Brain microvascular endothelial cell (primary cell): ENCODE data around the gene MYPN.
"Not testable (repeated sequence)": the region's sequence is repeated elsewhere in the genome, so short reads cannot be mapped to it uniquely, and the experiment has no call there.

Experiments used
- DNase-seq: peaks from one replicate; pipeline ENCODE4 v3.0.0-alpha.2; 2020
- H3K27ac ChIP-seq: fragments of 250-450 bp; sonication (Bioruptor Pico); 2 replicates; pipeline ENCODE4 v1.5.1; 2020; ENCODE audit warnings: mild to moderate bottlenecking, moderate library complexity
- H3K27me3 ChIP-seq: fragments of 250-450 bp; sonication (Bioruptor Pico); replicated peaks from 2 replicates; pipeline ENCODE4 v1.5.1; 2020; ENCODE audit warnings: mild to moderate bottlenecking
- H3K36me3 ChIP-seq: fragments of 250-450 bp; sonication (Bioruptor Pico); replicated peaks from 2 replicates; pipeline ENCODE4 v1.5.1; 2020; ENCODE audit warnings: mild to moderate bottlenecking
- H3K4me3 ChIP-seq: 2 replicates; pipeline ENCODE4 v1.5.1; 2011; ENCODE audit warnings: low read depth, mild to moderate bottlenecking, control low read depth, low read length, moderate library complexity
- in situ Hi-C: cut with HindIII; loops from 2 replicates; pipeline ENCODE4 v1.10.0; 2017; ENCODE audit warnings: low sequenced_read_pairs, low pct_ligation_motif_present
- TF ChIP-seq, protein P1 (sequence below): IDR thresholded peaks from 2 replicates; pipeline ENCODE4 v1.5.1; 2011; ENCODE audit warnings: low read depth, mild to moderate bottlenecking, moderate library complexity, low read length, control low read depth, inconsistent platforms; ENCODE audit errors: missing control alignments

Gene MYPN

GRCh38 chr10:68074775-68075549, 34.3 kb upstream of the MYPN start, which contains the start of gene HERC4:
Gene HERC4 (minus strand): TSS chr10:68075283. CDS start chr10:68073108, 2,175 bp downstream.
- peak; percentile 92 for DNase-seq
- peaks cover 3% of the 10 kb centered on the region for H3K36me3 ChIP-seq
- H3K27me3 ChIP-seq = no peaks in the 10 kb centered on the region
- TF ChIP-seq, protein P1, sequence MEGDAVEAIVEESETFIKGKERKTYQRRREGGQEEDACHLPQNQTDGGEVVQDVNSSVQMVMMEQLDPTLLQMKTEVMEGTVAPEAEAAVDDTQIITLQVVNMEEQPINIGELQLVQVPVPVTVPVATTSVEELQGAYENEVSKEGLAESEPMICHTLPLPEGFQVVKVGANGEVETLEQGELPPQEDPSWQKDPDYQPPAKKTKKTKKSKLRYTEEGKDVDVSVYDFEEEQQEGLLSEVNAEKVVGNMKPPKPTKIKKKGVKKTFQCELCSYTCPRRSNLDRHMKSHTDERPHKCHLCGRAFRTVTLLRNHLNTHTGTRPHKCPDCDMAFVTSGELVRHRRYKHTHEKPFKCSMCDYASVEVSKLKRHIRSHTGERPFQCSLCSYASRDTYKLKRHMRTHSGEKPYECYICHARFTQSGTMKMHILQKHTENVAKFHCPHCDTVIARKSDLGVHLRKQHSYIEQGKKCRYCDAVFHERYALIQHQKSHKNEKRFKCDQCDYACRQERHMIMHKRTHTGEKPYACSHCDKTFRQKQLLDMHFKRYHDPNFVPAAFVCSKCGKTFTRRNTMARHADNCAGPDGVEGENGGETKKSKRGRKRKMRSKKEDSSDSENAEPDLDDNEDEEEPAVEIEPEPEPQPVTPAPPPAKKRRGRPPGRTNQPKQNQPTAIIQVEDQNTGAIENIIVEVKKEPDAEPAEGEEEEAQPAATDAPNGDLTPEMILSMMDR = no peak
- H3K27ac ChIP-seq = peak within 1 kb of the TSS; percentile 96
- in situ Hi-C loops = no loop called here
- peak within 1 kb of the TSS; percentile 99 for H3K4me3 ChIP-seq

GRCh38 chr10:68075550-68076004, 33.7 kb upstream of the MYPN start:
- peak overlapping the region; percentile 35 for H3K4me3 ChIP-seq
- H3K27me3 ChIP-seq = no peaks in the 10 kb centered on the region
- TF ChIP-seq, protein P1 = no peak
- H3K27ac ChIP-seq = no peak overlapping the region
- in situ Hi-C loops = no loop called here
- no peak for DNase-seq
- peaks cover 3% of the 10 kb centered on the region for H3K36me3 ChIP-seq

GRCh38 chr10:68076081-68076480, 33.2 kb upstream of the MYPN start:
- in situ Hi-C loops, DNase-seq, H3K27me3 ChIP-seq, H3K36me3 ChIP-seq, H3K4me3 ChIP-seq, H3K27ac ChIP-seq: not testable (repeated sequence)

DNA sequence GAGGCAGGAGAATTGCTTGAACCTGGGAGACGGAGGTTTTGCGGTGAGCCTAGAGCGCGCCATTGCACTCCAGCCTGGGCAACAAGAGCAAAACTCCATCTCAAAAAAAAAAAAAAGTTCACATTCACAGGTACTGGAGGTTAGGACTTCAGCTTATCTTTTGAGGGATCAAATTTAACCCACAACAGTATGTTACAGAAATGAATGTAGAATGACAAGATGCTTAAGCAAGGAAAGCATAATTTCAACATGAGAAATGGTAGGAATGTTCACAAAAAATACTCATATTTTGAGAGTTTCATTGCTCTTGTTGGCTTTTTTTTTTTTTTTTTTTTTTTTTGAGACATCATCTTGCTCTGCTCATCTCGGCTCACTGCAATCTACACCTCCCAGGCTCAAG, 32.3 kb upstream of the MYPN start:
- TF ChIP-seq, protein P1 = no peak
- Histone ChIP-seq H3K27ac (no peak overlapping the region), H3K36me3 (peaks cover 3% of the 10 kb centered on the region), H3K27me3 (no peaks in the 10 kb centered on the region), H3K4me3 (no peak overlapping the region)
- no peak for DNase-seq
- in situ Hi-C loops = no loop called here

DNA sequence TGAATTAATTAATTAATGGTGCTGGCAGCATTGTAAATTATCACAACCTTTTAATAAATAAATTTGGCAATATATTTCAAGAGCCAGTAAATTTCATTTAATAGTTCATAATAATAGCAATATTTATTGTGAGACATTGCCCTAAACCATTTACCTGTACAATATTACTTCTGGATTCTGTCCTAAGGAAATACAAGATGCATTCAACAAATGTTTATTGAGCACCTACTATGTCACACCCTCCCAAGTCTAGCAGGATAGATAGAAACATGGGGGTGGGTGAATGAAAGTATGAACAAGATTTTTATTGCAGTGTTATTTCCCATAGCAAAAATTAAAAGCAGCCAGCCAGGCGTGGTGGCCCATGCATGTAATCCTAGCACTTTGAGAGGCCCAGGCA, 29.9 kb upstream of the MYPN start:
- DNase-seq = no peak
- in situ Hi-C loops = no loop called here
- no peak overlapping the region for H3K27ac ChIP-seq
- H3K4me3 ChIP-seq = no peak overlapping the region
- H3K27me3 ChIP-seq = no peaks in the 10 kb centered on the region
- TF ChIP-seq, protein P1 = no peak
- H3K36me3 ChIP-seq = peaks cover 3% of the 10 kb centered on the region

- DNase-seq = no peak
- Histone ChIP-seq H3K36me3 (no peaks in the 10 kb centered on the region), H3K4me3 (no peak overlapping the region), H3K27me3 (no peaks in the 10 kb centered on the region), H3K27ac (no peak overlapping the region)
- in situ Hi-C loops = no loop called here
- TF ChIP-seq, protein P1 = no peak
Measured at GRCh38 chr10:68080853-68081431, 28.3 kb upstream of the MYPN start.
